Colonic mucosa (tissue), 4 donors: Measurements from ENCODE around the gene CCDC47. TPM values are rescaled to one million over a fixed set of nuclear protein-coding genes. Genes with fewer than 3 reads are reported as not detected.

ENCODE experiments used
- DNase-seq: peaks from one replicate; pipeline ENCODE4 v3.0.0-alpha.2; 2020
- H3K27ac ChIP-seq: fragments of 200-600 bp; one replicate; pipeline ENCODE4 v1.8.0; 2021
- H3K27me3 ChIP-seq: fragments of 200-600 bp; one replicate; pipeline ENCODE4 v1.8.0; 2021
- H3K36me3 ChIP-seq: fragments of 200-600 bp; one replicate; pipeline ENCODE4 v1.8.0; 2021
- H3K4me1 ChIP-seq: fragments of 200-600 bp; one replicate; pipeline ENCODE4 v1.8.0; 2021; ENCODE audit warnings: mild to moderate bottlenecking
- H3K4me3 ChIP-seq: fragments of 200-600 bp; one replicate; pipeline ENCODE4 v1.8.0; 2021
- H3K9ac ChIP-seq, 2 donors: one replicate each; pipeline ENCODE4 v1.7.0; 2013; ENCODE audit warnings: control low read depth in 2 of 2, low read depth in 2 of 2, low read length in 2 of 2
- H3K9me3 ChIP-seq: fragments of 200-600 bp; one replicate; pipeline ENCODE4 v1.8.0; 2021
- intact Hi-C: fragments of 100-400 bp; cut with DNase I; formaldehyde crosslinking; loops from one replicate; pipeline ENCODE4 v1.14.1; 2022
- total RNA-seq, 2 donors: library from RNA; stranded (reverse); fragmentation: NEBNext Ultra II Directional in 1 of 2; extraction: Animal tissue kit (Norgen Biotek cat#: 25700) in 1 of 2; gene quantifications; one replicate each; pipeline ENCODE4 v1.2.1, GENCODE V29; 2021
- TF ChIP-seq, protein P1 (sequence below): fragments of 200-600 bp; IDR thresholded peaks from one replicate; pipeline ENCODE4 v1.8.0; 2022; ENCODE audit warnings: antibody characterized with exemption, mild to moderate bottlenecking
- donor health status: healthy.
- donor health status: DM: no; HTN: no; CAD: no.
- donor health status: DM: no; HTN: no; CAD: no.

The CCDC47 gene
- total RNA-seq, 2 donors from 2014 or later, result 128 to 145 TPM

GRCh38 chr17:63698381-63698885 lies 75.0 kb downstream of the CCDC47 start:
- intact Hi-C loops, result no loop called here
- Histone ChIP-seq H3K27me3 (peaks cover 7% of the 10 kb centered on the region), H3K9me3 (no peaks in the 10 kb centered on the region), H3K36me3 (no peaks in the 10 kb centered on the region), H3K9ac (peak overlapping the region; percentile 26 to 58), H3K4me1 (no peaks in the 10 kb centered on the region), H3K4me3 (peak overlapping the region; percentile 46), H3K27ac (peak overlapping the region; percentile 60)
- no peak for DNase-seq
- TF ChIP-seq, protein P1, sequence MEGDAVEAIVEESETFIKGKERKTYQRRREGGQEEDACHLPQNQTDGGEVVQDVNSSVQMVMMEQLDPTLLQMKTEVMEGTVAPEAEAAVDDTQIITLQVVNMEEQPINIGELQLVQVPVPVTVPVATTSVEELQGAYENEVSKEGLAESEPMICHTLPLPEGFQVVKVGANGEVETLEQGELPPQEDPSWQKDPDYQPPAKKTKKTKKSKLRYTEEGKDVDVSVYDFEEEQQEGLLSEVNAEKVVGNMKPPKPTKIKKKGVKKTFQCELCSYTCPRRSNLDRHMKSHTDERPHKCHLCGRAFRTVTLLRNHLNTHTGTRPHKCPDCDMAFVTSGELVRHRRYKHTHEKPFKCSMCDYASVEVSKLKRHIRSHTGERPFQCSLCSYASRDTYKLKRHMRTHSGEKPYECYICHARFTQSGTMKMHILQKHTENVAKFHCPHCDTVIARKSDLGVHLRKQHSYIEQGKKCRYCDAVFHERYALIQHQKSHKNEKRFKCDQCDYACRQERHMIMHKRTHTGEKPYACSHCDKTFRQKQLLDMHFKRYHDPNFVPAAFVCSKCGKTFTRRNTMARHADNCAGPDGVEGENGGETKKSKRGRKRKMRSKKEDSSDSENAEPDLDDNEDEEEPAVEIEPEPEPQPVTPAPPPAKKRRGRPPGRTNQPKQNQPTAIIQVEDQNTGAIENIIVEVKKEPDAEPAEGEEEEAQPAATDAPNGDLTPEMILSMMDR, result no peak

- TF ChIP-seq, protein P1, result peak; percentile 68
- Histone ChIP-seq H3K27ac (peak overlapping the region; percentile 47), H3K27me3 (peaks cover 7% of the 10 kb centered on the region), H3K4me3 (peak overlapping the region; percentile 46), H3K36me3 (no peaks in the 10 kb centered on the region), H3K9ac (peak overlapping the region; percentile 26 to 51), H3K9me3 (no peaks in the 10 kb centered on the region), H3K4me1 (no peaks in the 10 kb centered on the region)
- peak; percentile 73 for DNase-seq
- intact Hi-C loops, result no loop called here
Measured at GRCh38 chr17:63697341-63698286, 75.8 kb downstream of the CCDC47 start.

DNA sequence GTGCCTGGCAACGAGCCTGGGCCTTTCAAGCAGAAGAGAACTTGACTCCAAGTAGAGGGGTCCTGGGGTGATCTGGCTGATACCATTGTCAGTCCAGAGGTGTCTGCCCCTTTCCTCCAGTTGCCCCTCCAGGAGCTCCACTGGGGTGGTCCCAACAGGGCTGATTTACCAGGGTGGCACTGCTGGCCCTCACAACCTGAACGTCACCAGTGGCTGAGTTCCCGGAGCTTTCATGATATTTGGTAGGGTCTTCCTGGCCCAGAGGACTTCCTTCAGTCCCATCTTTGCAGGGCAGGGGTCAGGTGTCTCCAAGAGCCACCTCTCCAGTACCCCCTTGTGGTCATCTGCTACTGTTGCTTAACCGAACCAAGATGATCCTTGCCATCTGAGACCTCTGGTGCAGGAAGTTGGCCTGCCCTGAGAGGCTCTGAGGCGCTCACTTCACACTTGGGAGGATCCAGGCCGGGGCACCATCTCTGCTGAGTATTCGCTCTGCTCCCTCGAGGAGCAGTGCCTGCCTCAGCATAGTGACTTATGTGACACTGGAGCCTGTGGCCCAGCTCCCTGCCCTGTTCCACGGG lies 76.9 kb downstream of the CCDC47 start:
- intact Hi-C loops, result no loop called here
- H3K27ac ChIP-seq, result peak overlapping the region; percentile 47
- H3K4me1 ChIP-seq, result no peaks in the 10 kb centered on the region
- no peak for DNase-seq
- TF ChIP-seq, protein P1, result peak; percentile 20
- H3K36me3 ChIP-seq, result no peaks in the 10 kb centered on the region
- H3K9ac ChIP-seq, result peak overlapping the region in 1 of 2 donors; percentile 43
- no peaks in the 10 kb centered on the region for H3K9me3 ChIP-seq
- no peak overlapping the region for H3K4me3 ChIP-seq
- H3K27me3 ChIP-seq, result peaks cover 7% of the 10 kb centered on the region

DNA sequence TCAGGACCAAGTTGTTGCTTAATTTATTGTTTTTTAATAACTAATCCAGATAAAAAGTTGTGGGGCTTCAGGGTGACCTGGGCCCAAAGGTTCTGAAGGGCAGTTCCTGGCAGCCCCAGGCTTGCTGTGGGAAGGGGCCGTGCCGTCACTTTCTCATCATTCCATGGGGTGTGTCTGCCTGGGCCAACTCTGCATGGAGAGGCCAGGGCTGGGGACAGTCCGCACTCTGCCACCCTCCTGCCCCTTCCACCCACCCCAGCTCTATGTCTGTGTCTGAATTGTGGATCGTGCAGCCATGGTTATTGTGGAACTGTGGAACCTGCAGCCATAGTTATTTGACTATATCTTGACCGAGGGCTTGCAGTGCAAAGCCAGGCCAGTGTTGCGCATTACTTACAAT lies 77.5 kb downstream of the CCDC47 start:
- H3K9me3 ChIP-seq, result no peaks in the 10 kb centered on the region
- TF ChIP-seq, protein P1, result no peak
- H3K4me3 ChIP-seq, result no peak overlapping the region
- no peak overlapping the region for H3K27ac ChIP-seq
- no peak overlapping the region for H3K9ac ChIP-seq
- no peaks in the 10 kb centered on the region for H3K4me1 ChIP-seq
- intact Hi-C loops, result no loop called here
- no peaks in the 10 kb centered on the region for H3K36me3 ChIP-seq
- no peak for DNase-seq
- peaks cover 7% of the 10 kb centered on the region for H3K27me3 ChIP-seq

Other genes with a start within 250 kb of the CCDC47 start
- gene DCAF7, start 223.1 kb downstream of the CCDC47 start, total RNA-seq, result 100 to 1,000 TPM in 1 of 2 donors, 10 to 100 TPM in 1; 94.3 to 105 TPM
- 10 to 100 TPM; 34.1 to 51.6 TPM for gene TACO1, start 172.7 kb downstream of the CCDC47 start, total RNA-seq
- gene MAP3K3, start 151.2 kb downstream of the CCDC47 start, total RNA-seq, result 10 to 100 TPM; 13.4 to 15.5 TPM
- 1 to 10 TPM; 3.6 to 5.6 TPM for gene LIMD2, start 73.5 kb downstream of the CCDC47 start, total RNA-seq
- gene STRADA, start 31.8 kb downstream of the CCDC47 start, total RNA-seq, result 10 to 100 TPM; 15.6 to 19.9 TPM
- 10 to 100 TPM; 71.1 to 74.5 TPM for gene DDX42, start 573 bp upstream of the CCDC47 start, total RNA-seq
- 100 to 1,000 TPM in 1 of 2 donors, 10 to 100 TPM in 1; 86.1 to 138 TPM for gene PSMC5, start 53.8 kb upstream of the CCDC47 start, total RNA-seq
- gene FTSJ3, start 54.1 kb upstream of the CCDC47 start, total RNA-seq, result 10 to 100 TPM; 25.4 to 44.6 TPM
- gene SMARCD2, start 69.1 kb upstream of the CCDC47 start, total RNA-seq, result 100 to 1,000 TPM in 1 of 2 donors, 10 to 100 TPM in 1; 77.2 to 124 TPM
- gene CSH2, start 100.1 kb upstream of the CCDC47 start, total RNA-seq, result not detected
- not detected for gene GH2, start 108.3 kb upstream of the CCDC47 start, total RNA-seq
- gene CSH1, start 123.0 kb upstream of the CCDC47 start, total RNA-seq, result not detected
- not detected for gene CSHL1, start 137.7 kb upstream of the CCDC47 start, total RNA-seq
- not detected for gene GH1, start 145.2 kb upstream of the CCDC47 start, total RNA-seq
- 1 to 10 TPM; 1.5 to 1.7 TPM for gene CD79B, start 158.7 kb upstream of the CCDC47 start, total RNA-seq
- under 1 TPM; 0.07 to 0.27 TPM for gene SCN4A, start 199.3 kb upstream of the CCDC47 start, total RNA-seq
- gene PRR29, start 224.8 kb upstream of the CCDC47 start, total RNA-seq, result under 1 TPM in 1 of 2 donors, not detected in 1; 0.16 TPM
- 1 to 10 TPM; 9.2 to 9.5 TPM for gene ICAM2, start 247.0 kb upstream of the CCDC47 start, total RNA-seq